NCI-H2171 treated with DMSO at 0.1 percent for 48 hours (cell line): ENCODE results near the gene NKX1-1.

Source experiments
- DNase-seq: peaks from one replicate; lab custom pipeline; 2025; lab: John Stamatoyannopoulos, UW

NKX1-1 gene

GRCh38 chr4:1416948-1417260 lies 10.7 kb upstream of the NKX1-1 start:
- DNase-seq = no peak

GRCh38 chr4:1416051-1416947 lies 10.1 kb upstream of the NKX1-1 start:
- DNase-seq = no peak

- no peak for DNase-seq
Measured at GRCh38 chr4:1415681-1415981, 9.4 kb upstream of the NKX1-1 start.

- DNase-seq = no peak
Measured at GRCh38 chr4:1414831-1415680, 8.8 kb upstream of the NKX1-1 start.

GRCh38 chr4:1413687-1414479 lies 7.6 kb upstream of the NKX1-1 start:
- DNase-seq = no peak

- no peak for DNase-seq
Measured at GRCh38 chr4:1413204-1413663, 7.0 kb upstream of the NKX1-1 start.

GRCh38 chr4:1412376-1413203 lies 6.3 kb upstream of the NKX1-1 start:
- no peak for DNase-seq

GRCh38 chr4:1411436-1412375 lies 5.5 kb upstream of the NKX1-1 start:
- no peak for DNase-seq

GRCh38 chr4:1410491-1411325 lies 4.5 kb upstream of the NKX1-1 start:
- DNase-seq = no peak

- no peak for DNase-seq
Measured at GRCh38 chr4:1409491-1410425, 3.5 kb upstream of the NKX1-1 start.

- DNase-seq = no peak
Measured at GRCh38 chr4:1409079-1409478, 2.8 kb upstream of the NKX1-1 start.

- DNase-seq = no peak
Measured at GRCh38 chr4:1408418-1408817, 2.2 kb upstream of the NKX1-1 start.

GRCh38 chr4:1407657-1408333 lies 1.6 kb upstream of the NKX1-1 start:
- no peak for DNase-seq

GRCh38 chr4:1406981-1407656 lies 877 bp upstream of the NKX1-1 start:
- no peak for DNase-seq

- no peak for DNase-seq
Measured at GRCh38 chr4:1405636-1406393, 427 bp downstream of the NKX1-1 start.

- DNase-seq = no peak
Measured at GRCh38 chr4:1405254-1405635, 997 bp downstream of the NKX1-1 start.
